Ovary (tissue), 9 donors: Measurements from ENCODE around the gene LMOD3. TPM values are rescaled to one million over a fixed set of nuclear protein-coding genes. Genes with fewer than 3 reads are reported as not detected.

ENCODE experiments used
- DNase-seq, 5 donors: peaks; one replicate each; pipeline ENCODE4 v3.0.0-alpha.2; 2019 to 2020
- H3K27ac ChIP-seq, 2 donors: fragments of 200-600 bp; one replicate each; pipeline versions ENCODE4 v1.5.1 to v1.8.0; 2019 to 2022
- H3K27me3 ChIP-seq: fragments of 200-600 bp; one replicate; pipeline ENCODE4 v1.8.0; 2022
- H3K36me3 ChIP-seq: fragments of 200-600 bp; sonication (generic); one replicate; pipeline ENCODE4 v1.5.1; 2019
- H3K4me1 ChIP-seq: one replicate; pipeline ENCODE4 v1.8.1; 2013; ENCODE audit warnings: mild to moderate bottlenecking, moderate library complexity; ENCODE audit not compliant: insufficient read depth
- H3K4me3 ChIP-seq: fragments of 200-600 bp; sonication (generic); one replicate; pipeline ENCODE4 v1.5.1; 2017
- H3K9me3 ChIP-seq, 2 donors: fragments of 200-600 bp in 1 of 2; sonication (generic) in 1 of 2; one replicate each; pipeline versions ENCODE4 v1.5.1 to v1.8.1; 2013 to 2019; ENCODE audit warnings: mild to moderate bottlenecking in 1 of 2, moderate library complexity in 1 of 2
- CTCF ChIP-seq, 3 donors: fragments of 450-650 bp in 2 of 3; fragments of 200-600 bp in 1 of 3; IDR thresholded peaks; one replicate each; pipeline versions ENCODE4 v1.5.1 to v1.8.0; 2016 to 2022; ENCODE audit warnings: antibody characterized with exemption in 3 of 3, mild to moderate bottlenecking in 1 of 3
- EP300 ChIP-seq: sonication (generic); formaldehyde crosslinking; IDR thresholded peaks from one replicate; pipeline ENCODE4 v1.6.1; 2017; ENCODE audit warnings: antibody characterized with exemption
- POLR2A ChIP-seq: fragments of 450-650 bp; IDR thresholded peaks from one replicate; pipeline ENCODE4 v1.6.1; 2017; ENCODE audit warnings: antibody characterized with exemption, mild to moderate bottlenecking, moderate library complexity
- WGBS, 3 donors: extraction: QIAGEN DNeasy Blood & Tissue Kit in 1 of 3; methylation state at CpG; one replicate each; pipeline versions ENCODE4 v1.1.5 to v1.1.7; 2013 to 2017; 5-methylcytosine and 5-hydroxymethylcytosine counted together
- intact Hi-C, 4 donors: fragments of 100-400 bp; cut with DNase I; formaldehyde crosslinking; loops; one replicate each; pipeline versions ENCODE4 v1.11.0 to v1.15.1; 2022 to 2023
- polyA plus RNA-seq, 2 donors: library from polyadenylated mRNA; stranded (reverse); fragments of 200-250 nt in 1 of 2; fragments of 350-450 nt in 1 of 2; fragmentation: Illumina TruSeq in 1 of 2; extraction: RNeasy Lipid Tissue Mini Kit (QIAGEN cat#74804) in 1 of 2; gene quantifications; one replicate each; pipeline ENCODE4 v1.2.3, GENCODE V29; 2013 to 2014
- total RNA-seq, 7 donors: library from RNA; depleted of rRNA in 2 of 7; stranded (reverse); fragments of >200 nt in 2 of 7; fragmentation: NEBNext Ultra II Directional in 3 of 7; extraction: Animal tissue kit (Norgen Biotek cat#: 25700) in 3 of 7; gene quantifications; one replicate each; pipeline versions ENCODE4 v1.1.0 to v1.2.4, GENCODE V29; 2016 to 2023
- donor health status: DM: no; HTN: no; CAD: no; lungs with moderate emphysema.
- donor health status: DM: no; HTN: no; CAD: no.
- donor health status: Bipolar disorder and iron deficiency.
- donor health status: DM: yes; HTN: yes; CAD: no.
- donor health status: DM: no; HTN: no; CAD: no.
- donor health status: DM: yes; HTN: yes; CAD: no.

Gene LMOD3
- total and polyA plus RNA-seq, 9 donors, result 0.10 to 0.36 (median 0.13) TPM; not detected in 6

GRCh38 chr3:69082805-69083204 lies 39.6 kb downstream of the LMOD3 start:
- H3K36me3 ChIP-seq, result no peaks in the 10 kb centered on the region
- peaks cover 14% of the 10 kb centered on the region for H3K4me1 ChIP-seq
- H3K4me3 ChIP-seq, result no peak overlapping the region
- no peak for DNase-seq
- no peak overlapping the region for H3K27ac ChIP-seq
- intact Hi-C loops, result no loop called here
- H3K9me3 ChIP-seq, result no peaks in the 10 kb centered on the region
- no peaks in the 10 kb centered on the region for H3K27me3 ChIP-seq
- TF ChIP-seq EP300 (no peak), CTCF (IDR thresholded peaks at IDR 0.05) (no peak), POLR2A (no peak)

DNA sequence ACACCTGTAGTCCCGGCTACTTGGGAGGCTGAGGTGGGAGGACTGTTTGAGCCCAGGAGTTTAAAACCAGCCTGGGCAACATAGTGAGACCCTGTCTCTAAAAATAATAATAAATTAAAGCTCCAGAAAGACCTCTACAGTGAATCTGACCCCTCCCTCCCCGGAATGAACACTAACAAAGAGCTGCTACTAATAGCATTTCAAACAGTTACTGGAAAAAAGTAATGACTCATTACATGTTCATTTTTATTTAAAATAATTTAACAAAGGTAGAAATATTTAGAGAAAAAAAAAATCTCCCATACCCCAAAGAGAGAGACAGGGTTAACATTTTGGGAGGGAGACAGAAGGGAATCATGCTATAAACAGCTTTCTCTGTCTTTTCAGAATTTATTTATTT lies 40.0 kb downstream of the LMOD3 start:
- no peaks in the 10 kb centered on the region for H3K27me3 ChIP-seq
- no peak overlapping the region for H3K27ac ChIP-seq
- DNase-seq, result no peak
- TF ChIP-seq EP300, result no peak
- TF ChIP-seq CTCF (IDR thresholded peaks at IDR 0.05), result no peak
- no peak for TF ChIP-seq POLR2A
- intact Hi-C loops, result no loop called here
- 65 to 78% (median 72%) methylated on average over 2 of the region's 2 CpGs for WGBS, 3 donors
- H3K4me1 ChIP-seq, result peaks cover 16% of the 10 kb centered on the region
- no peaks in the 10 kb centered on the region for H3K9me3 ChIP-seq
- no peaks in the 10 kb centered on the region for H3K36me3 ChIP-seq
- H3K4me3 ChIP-seq, result no peak overlapping the region

DNA sequence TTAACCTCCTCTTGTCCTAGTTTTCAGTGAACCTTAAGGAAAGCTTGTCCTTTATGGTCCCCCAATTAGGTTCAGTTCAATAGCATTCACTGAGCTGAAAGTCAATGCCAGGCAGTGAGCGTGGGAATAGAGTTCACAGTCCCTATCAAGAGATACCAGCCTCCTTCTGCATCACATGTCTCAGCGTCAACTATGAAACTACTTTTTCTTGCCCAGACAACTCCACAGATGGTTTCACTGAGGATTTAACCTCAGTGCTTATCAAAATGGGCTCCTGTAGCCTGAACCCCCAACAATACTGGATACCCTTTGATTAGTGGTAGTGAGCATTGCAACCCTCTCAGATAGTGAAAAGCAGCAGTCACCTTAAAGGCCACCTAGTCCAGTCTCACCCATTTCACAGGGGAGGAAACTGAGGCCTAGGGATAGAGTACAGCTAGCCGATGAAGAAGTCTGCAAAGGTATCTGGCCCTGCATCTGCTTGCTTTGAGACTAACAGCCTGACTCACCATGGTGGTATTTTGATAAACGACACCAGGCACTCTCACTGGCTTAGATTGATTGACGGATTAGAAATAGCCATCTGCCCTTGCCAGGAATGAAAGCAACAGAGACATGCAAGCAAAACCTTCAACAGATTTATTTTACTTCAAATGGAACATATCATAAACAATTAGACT lies 40.7 kb downstream of the LMOD3 start:
- TF ChIP-seq EP300 (no peak), POLR2A (no peak), CTCF (IDR thresholded peaks at IDR 0.05) (no peak)
- no peak overlapping the region for H3K27ac ChIP-seq
- intact Hi-C loops, result no loop called here
- peaks cover 13% of the 10 kb centered on the region for H3K4me1 ChIP-seq
- H3K27me3 ChIP-seq, result no peaks in the 10 kb centered on the region
- H3K4me3 ChIP-seq, result no peak overlapping the region
- H3K9me3 ChIP-seq, result no peaks in the 10 kb centered on the region
- DNase-seq, result no peak
- H3K36me3 ChIP-seq, result no peaks in the 10 kb centered on the region
- WGBS, 3 donors, result 75 to 91% (median 78%) methylated on average over 5 of the region's 5 CpGs

DNA sequence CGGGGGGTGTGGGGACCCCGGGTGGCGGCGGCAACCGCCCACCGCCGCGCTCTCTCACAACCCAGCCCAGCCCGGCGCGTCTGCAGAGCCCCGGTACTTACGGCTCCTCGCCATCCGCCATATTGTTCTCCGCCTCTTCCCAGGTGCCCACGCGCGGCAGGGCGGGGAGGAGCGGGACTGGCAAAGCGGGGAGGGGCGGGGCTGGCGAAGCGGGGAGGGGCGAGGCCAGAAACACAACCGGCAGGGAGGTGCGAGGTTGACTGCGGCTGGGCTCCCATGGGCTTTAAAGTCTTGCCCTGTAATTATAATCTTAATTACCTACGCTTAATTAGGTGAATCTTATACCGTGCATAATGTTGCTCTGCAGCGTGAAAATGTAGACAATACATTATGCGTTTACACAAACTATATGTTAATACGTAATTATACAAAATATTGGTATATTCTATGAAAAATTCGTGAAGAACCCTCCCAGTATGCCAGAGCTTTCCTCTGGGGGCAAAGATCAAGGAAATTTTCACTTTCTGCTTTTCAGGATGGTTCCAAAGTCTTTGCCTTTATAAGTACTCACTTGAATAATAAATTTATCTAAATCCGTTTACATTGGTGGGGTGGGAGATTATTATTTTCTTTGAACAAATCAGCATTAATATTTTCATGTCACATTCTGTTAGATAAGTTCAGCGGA lies 42.0 kb downstream of the LMOD3 start, which contains the start of gene UBA3:
Gene UBA3 (minus strand): TSS at position 133 of the 688 bp plus-strand sequence. CDS start 12 bp downstream, at position 121.
- TF ChIP-seq CTCF (IDR thresholded peaks at IDR 0.05) (no peak), POLR2A (no peak), EP300 (no peak)
- peak; percentile 89 to 92 (median 89) for DNase-seq
- Histone ChIP-seq H3K9me3 (no peaks in the 10 kb centered on the region), H3K27me3 (no peaks in the 10 kb centered on the region), H3K4me1 (peaks cover 9% of the 10 kb centered on the region), H3K36me3 (no peaks in the 10 kb centered on the region), H3K4me3 (peak within 1 kb of the TSS; percentile 92), H3K27ac (peak within 1 kb of the TSS; percentile 60 to 66)
- intact Hi-C loops, result no loop called here
- 1% methylated on average over 24 to 37 of the region's 37 CpGs for WGBS, 3 donors
